GM12865 (cell line): ENCODE results near the gene BYSL.

ENCODE experiments used
- DNase-seq: peaks from one replicate; pipeline ENCODE4 v3.0.0; 2010; ENCODE audit warnings: low read depth
- H3K4me3 ChIP-seq: 2 replicates; pipeline ENCODE4 v1.5.1; 2011; ENCODE audit warnings: mild to moderate bottlenecking, low read depth, low read length, control low read depth
- CTCF ChIP-seq: IDR thresholded peaks from 2 replicates; pipeline ENCODE4 v1.5.1; 2011; ENCODE audit warnings: low read length, control low read depth, low read depth, inconsistent platforms; ENCODE audit not compliant: insufficient read depth; ENCODE audit errors: missing control alignments

Gene BYSL

DNA sequence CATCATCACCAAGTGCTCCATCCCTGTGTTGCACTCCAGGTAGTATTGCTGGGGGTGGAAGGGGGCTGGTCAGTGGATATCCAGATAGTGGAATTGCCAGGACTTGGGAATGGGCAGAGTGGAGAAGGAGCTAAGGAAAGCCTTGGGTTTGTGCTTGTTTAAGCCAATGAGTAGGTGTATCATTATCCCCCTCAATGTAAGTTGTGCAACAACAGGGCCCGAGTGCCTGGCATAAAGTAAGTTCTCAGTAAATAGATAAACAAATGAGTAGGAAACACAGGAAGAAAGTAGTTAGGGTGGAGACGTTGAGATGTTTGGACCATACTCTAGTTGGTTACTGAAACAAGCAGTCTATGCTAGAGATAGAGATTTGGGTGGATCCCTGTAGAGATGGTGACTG is 10.5 kb downstream of the BYSL start:
- no peak for TF ChIP-seq CTCF
- H3K4me3 ChIP-seq = no peak overlapping the region
- DNase-seq = no peak

DNA sequence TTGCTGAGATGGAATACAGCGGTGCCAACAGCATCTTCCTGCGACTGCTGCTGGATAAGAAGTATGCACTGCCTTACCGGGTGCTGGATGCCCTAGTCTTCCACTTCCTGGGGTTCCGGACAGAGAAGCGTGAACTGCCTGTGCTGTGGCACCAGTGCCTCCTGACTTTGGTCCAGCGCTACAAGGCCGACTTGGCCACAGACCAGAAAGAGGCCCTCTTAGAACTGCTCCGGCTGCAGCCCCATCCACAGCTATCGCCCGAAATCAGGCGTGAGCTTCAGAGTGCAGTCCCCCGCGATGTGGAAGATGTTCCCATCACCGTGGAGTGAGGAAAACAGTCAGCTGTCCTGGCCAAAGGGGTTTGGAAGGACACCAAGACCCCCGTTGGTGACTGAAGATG is 11.1 kb downstream of the BYSL start:
- DNase-seq = no peak
- no peak for TF ChIP-seq CTCF
- no peak overlapping the region for H3K4me3 ChIP-seq

- DNase-seq = no peak
- H3K4me3 ChIP-seq = no peak overlapping the region
- no peak for TF ChIP-seq CTCF
These were observed 13.2 kb downstream of the BYSL start for GRCh38 chr6:41934278-41935192.

- DNase-seq = no peak
- no peak overlapping the region for H3K4me3 ChIP-seq
- TF ChIP-seq CTCF = no peak
These were observed 13.9 kb downstream of the BYSL start for GRCh38 chr6:41935193-41935574.

- H3K4me3 ChIP-seq = no peak overlapping the region
- DNase-seq = no peak
- TF ChIP-seq CTCF = no peak
These were observed 14.4 kb downstream of the BYSL start for GRCh38 chr6:41935685-41936072.

DNA sequence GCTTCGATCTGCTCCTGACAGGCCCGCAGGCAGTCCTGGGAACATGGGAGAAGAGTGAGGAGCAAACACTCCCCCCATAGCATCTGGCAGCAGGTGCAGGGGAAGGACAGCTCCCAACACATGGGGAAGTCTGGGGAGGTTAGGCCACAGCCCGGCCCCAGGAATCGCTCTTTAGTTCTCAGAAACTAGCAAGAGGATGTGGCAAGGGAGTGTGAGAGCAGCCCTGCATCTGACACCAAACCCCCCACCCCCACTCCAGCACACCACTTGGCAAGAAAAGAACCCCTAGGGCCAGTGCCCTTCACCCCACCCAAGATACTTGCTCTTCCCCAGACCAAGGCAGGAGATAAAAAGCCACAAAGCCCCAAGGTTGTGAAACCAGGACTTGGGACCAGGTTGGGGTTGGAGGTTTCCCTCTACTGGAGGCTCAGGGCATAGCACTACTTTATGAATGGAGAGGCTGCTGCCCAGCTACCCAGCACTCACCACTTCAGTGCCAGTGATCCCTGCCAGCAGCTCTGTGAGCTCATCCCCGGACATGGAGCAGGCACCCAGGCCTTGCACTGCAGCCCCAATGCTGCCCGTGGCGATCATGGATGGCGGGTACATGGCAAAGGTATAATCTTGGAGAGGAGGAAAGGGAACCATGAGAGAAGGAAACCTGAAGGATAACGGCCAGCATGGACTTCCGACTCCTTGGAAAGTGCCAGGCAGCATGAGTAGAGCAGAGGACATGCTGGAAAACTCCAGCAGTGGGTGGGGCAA is 15.0 kb downstream of the BYSL start:
- TF ChIP-seq CTCF = peak; percentile 91
- DNase-seq = peak; percentile 88
- H3K4me3 ChIP-seq = no peak overlapping the region

- TF ChIP-seq CTCF = no peak
- H3K4me3 ChIP-seq = no peak overlapping the region
- DNase-seq = no peak
These were observed 16.2 kb downstream of the BYSL start for GRCh38 chr6:41937472-41937860.
